Muscle layer of colon (tissue), 2 donors: Measurements from ENCODE around the gene GDPD5.

Source experiments
- H3K27ac ChIP-seq: one replicate; pipeline ENCODE4 v1.7.0; 2013; ENCODE audit warnings: low read depth, mild to moderate bottlenecking, low read length, moderate library complexity
- H3K27me3 ChIP-seq, 2 donors: one replicate each; pipeline ENCODE4 v1.7.0; 2013; ENCODE audit warnings: low read length in 2 of 2, mild to moderate bottlenecking in 2 of 2; ENCODE audit not compliant: insufficient read depth in 2 of 2, control insufficient read depth in 1 of 2
- H3K36me3 ChIP-seq: one replicate; pipeline ENCODE4 v1.7.0; 2013; ENCODE audit warnings: mild to moderate bottlenecking, low read length; ENCODE audit not compliant: insufficient read depth
- H3K4me1 ChIP-seq: one replicate; pipeline ENCODE4 v1.7.0; 2013; ENCODE audit warnings: mild to moderate bottlenecking, low read length; ENCODE audit not compliant: insufficient read depth
- H3K4me3 ChIP-seq, 2 donors: one replicate each; pipeline ENCODE4 v1.7.0; 2013; ENCODE audit warnings: low read length in 2 of 2, low read depth in 1 of 2, mild to moderate bottlenecking in 1 of 2, moderate library complexity in 1 of 2
- H3K9ac ChIP-seq: one replicate; pipeline ENCODE4 v1.7.0; 2013; ENCODE audit warnings: low read length
- H3K9me3 ChIP-seq: one replicate; pipeline ENCODE4 v1.7.0; 2013; ENCODE audit warnings: mild to moderate bottlenecking, low read length
- donor health status: abdominal sarcoma.
- donor health status: Adenocarcinoma of cecum.

GDPD5 gene

DNA sequence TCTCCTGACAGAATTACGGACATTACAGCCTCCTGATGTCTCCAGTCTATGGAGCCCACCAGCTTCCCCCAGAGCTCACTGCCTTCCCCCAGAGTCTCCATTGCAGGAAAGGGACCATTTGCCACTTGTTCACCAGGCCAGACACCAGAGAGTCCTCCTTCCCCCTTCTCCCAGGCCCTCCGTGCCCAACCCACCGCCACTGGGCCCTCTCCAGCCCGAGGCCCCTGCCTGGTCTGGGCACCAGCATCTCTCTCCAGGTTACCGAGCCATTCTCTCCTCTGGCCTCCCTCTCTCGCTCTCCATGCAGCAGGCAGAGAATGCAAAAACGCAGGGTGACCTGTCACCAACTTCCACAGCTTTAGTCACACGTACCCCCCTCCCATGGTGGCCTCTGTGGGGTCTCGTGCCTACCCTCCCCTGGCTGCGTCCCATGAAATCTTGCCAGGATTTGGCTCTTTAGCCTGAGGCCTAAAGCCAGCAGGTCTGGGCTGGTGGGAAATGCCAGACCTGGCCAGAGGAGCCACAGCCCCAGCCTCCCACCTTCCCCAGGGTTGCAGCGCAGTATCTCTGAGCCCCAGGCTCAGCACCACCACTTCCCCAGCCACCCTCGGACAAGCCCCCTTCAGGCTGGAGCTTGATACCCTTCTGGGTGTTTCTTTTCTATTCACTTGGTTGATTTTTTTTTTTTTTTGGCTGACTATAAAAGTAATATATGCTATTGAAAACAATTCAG, 29.5 kb upstream of the GDPD5 start:
- Histone ChIP-seq H3K36me3 (no peaks in the 10 kb centered on the region), H3K4me1 (peaks cover 56% of the 10 kb centered on the region), H3K9me3 (no peaks in the 10 kb centered on the region), H3K27ac (peak overlapping the region; percentile 62), H3K27me3 (no peaks in the 10 kb centered on the region), H3K9ac (peak overlapping the region; percentile 9), H3K4me3 (no peak overlapping the region)

DNA sequence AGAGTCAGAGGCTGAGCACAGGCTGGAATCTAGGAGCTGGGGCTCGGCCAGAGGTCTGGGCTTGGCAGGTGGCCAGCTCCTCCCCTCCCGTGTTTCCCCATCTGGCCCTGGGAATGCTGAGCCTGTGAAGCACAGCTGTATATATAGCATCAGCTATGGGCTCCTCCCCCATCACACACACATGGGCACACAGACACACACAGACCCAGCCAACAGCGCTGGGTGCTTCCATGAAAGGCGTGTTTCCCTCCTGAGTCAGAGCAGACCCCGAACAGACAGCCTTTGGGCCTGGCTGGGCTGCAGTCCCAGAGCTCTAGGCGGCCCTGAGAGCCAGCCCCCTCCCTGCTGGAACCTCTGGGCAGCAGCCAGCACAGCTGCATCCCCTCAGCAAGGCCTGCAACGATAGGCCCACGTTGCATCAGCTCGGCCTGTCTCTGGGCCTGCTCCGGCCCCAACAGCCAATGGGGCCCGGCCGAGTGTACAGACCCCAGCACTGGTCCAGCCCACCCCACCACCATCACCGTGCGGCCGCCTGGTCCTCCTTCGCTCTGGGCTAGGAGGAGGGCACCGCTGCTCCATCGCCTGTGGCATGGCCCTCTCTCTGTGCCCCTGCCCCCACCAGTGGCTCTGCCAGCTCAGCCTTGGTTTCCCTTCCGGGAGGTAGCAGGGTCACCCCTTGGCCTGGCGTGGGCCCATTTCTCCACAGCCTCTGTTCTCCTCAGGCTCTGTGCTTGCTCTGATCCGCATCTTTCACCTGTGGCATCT, 28.7 kb upstream of the GDPD5 start:
- Histone ChIP-seq H3K4me3 (no peak overlapping the region), H3K9ac (peak overlapping the region; percentile 15), H3K27me3 (no peaks in the 10 kb centered on the region), H3K27ac (peak overlapping the region; percentile 84), H3K9me3 (no peaks in the 10 kb centered on the region), H3K36me3 (no peaks in the 10 kb centered on the region), H3K4me1 (peaks cover 48% of the 10 kb centered on the region)

DNA sequence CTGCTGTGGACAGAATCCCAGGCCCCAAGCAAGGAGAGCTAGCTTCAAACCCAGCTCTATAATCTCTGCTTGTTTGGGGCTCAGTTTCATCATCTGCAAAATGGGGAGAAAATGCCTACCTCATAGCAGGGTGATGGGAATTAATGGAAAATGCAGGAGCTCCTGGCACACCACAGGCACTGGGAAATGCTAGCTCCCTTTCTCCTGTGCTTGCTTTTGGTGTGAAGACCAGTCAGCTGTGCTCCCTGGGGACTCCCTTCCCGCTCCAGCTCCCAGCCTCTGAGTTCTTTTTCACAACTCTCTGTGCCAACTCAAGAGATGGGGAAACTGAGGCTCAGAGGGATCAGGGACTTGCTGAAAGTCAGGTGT, 28.1 kb upstream of the GDPD5 start:
- Histone ChIP-seq H3K4me1 (peaks cover 43% of the 10 kb centered on the region), H3K4me3 (no peak overlapping the region), H3K36me3 (no peaks in the 10 kb centered on the region), H3K27ac (peak overlapping the region; percentile 84), H3K27me3 (no peaks in the 10 kb centered on the region), H3K9me3 (no peaks in the 10 kb centered on the region), H3K9ac (peak overlapping the region; percentile 15)

DNA sequence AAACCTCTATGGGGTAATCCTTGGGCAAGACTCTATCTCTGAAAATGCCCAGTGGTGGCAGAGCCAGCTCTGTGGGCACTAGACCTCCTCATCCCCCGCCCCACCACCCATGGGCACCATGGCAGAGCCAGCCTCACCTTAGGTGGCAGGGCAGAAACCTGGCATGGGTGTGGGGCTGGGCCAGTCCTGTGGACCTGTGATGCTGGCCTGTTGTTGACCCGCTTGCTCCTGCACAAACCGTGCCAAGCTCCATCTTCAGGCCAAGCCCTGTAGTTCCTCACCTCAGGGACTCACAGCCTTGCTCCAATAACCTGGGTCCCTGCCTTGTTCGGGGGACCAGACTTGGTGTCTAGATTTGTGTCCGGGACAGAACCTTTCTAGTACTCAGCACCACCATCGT, 27.4 kb upstream of the GDPD5 start:
- Histone ChIP-seq H3K36me3 (no peaks in the 10 kb centered on the region), H3K27me3 (no peaks in the 10 kb centered on the region), H3K27ac (peak overlapping the region; percentile 84), H3K4me3 (no peak overlapping the region), H3K4me1 (peaks cover 37% of the 10 kb centered on the region), H3K9ac (no peak overlapping the region), H3K9me3 (no peaks in the 10 kb centered on the region)

DNA sequence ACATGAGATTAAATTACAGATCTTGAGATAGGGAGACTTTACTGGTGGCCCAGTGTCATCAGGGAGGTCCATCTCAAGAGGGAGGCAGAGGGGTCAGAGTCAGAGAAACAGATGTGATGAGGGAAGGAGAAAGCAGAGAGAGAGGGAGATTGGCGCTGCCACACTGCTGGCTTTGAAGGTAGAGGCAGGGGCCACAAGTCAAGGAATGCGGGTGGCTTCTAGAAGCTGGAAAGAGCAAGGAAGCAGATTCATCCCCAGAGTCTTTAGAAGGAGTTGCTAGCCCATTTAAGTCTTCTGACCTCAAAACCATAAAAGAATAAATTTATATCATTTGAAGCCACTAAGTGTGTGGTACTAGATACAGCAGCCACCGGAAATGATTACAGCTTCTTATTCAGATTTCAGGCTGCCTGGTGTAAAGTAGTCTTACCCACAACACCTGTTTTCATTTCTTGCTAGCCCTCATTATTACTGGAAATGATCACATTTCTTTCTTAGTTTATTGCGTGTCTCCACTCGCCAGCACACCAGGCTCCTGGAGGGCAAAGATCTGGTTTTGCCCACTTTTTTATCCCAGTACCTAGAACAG, 23.7 kb upstream of the GDPD5 start:
- Histone ChIP-seq H3K27ac (no peak overlapping the region), H3K4me3 (no peak overlapping the region), H3K9ac (no peak overlapping the region)

DNA sequence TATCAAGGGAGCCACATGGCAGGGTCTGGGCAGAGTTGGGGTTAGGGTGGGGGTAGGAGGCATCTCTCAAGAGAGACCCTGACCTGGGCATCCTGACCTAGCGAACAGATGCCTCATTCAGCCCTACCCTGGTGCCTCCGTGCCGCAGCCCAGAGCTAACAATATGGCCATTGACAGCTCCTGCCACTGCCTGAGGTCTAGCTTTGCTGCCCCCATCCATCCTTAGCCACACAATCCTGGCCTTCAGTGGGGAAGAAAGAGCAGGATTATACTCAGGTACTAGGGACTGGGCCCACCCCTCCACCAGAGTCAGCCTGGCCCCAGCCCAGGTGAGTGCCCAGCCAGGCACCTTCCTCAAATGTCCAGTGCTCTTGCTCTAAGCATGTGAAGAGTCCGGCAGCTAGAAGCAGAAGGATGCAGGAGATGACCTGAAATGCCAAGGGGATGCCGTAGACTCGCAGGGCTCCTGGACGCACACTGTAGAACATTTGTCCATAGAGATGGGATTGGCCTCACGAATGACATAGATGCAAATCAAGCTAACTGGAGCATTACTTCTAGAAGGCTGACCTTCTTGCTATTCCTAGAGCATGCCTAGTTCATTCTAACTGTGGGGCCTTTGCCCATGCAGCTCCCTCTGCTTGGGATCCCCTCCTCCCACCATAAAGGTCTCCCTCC, 23.0 kb upstream of the GDPD5 start:
- H3K4me3 ChIP-seq: no peak overlapping the region
- H3K27ac ChIP-seq: no peak overlapping the region
- peaks cover 15% of the 10 kb centered on the region for H3K4me1 ChIP-seq
- no peaks in the 10 kb centered on the region for H3K9me3 ChIP-seq
- H3K36me3 ChIP-seq: no peaks in the 10 kb centered on the region
- no peak overlapping the region for H3K9ac ChIP-seq
- no peaks in the 10 kb centered on the region for H3K27me3 ChIP-seq

More for the DNA sequence above, 23.7 kb upstream of the GDPD5 start:
- Histone ChIP-seq H3K9me3 (no peaks in the 10 kb centered on the region), H3K27me3 (no peaks in the 10 kb centered on the region), H3K36me3 (no peaks in the 10 kb centered on the region), H3K4me1 (peaks cover 21% of the 10 kb centered on the region)

DNA sequence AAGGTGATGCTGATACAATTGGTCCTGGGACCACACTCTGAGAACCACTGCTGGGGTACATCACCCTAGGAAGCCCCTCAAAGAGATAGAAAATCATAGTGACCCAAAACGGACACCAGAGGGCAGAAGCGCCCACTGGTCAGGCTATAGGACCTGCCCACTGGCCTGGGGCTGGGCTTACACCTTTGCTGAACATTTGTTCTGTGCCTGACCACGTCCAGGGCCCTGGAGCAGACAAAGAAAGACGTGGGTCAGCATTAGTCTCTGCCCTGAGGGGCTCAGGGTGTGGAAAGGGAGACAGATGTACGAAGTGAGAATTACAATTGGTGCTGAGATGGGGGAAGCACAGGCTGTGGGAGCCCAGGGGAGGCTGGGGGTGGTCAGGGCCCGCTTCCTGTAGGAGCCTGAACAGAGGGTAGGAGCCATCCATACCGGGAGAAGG, 21.9 kb upstream of the GDPD5 start:
- H3K27ac ChIP-seq: no peak overlapping the region
- no peaks in the 10 kb centered on the region for H3K9me3 ChIP-seq
- no peaks in the 10 kb centered on the region for H3K36me3 ChIP-seq
- H3K4me3 ChIP-seq: peak overlapping the region in 1 of 2 donors; percentile 1
- peaks cover 10% of the 10 kb centered on the region for H3K4me1 ChIP-seq
- H3K9ac ChIP-seq: no peak overlapping the region
- H3K27me3 ChIP-seq: no peaks in the 10 kb centered on the region

DNA sequence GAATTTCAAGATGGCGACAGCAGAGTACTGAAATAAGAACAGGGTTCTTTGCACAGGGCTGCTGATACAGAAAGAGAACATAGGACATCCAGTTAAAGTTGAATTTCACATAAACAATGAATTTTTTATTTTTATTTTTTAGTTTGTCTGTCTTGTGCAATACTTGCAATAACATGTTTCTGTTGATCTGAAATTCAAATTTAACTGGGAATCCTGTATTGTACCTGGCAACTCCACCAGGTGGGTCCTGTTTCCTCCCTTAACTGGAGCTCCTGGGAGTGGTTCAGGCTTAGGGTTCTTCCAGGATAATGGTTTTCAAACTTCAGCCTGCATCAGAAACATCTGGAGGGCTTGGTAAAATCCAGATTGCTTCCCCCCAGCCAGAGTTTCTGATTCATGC, 21.4 kb upstream of the GDPD5 start:
- Histone ChIP-seq H3K36me3 (no peaks in the 10 kb centered on the region), H3K9me3 (no peaks in the 10 kb centered on the region), H3K4me3 (no peak overlapping the region), H3K27ac (no peak overlapping the region), H3K9ac (no peak overlapping the region), H3K4me1 (peaks cover 10% of the 10 kb centered on the region), H3K27me3 (no peaks in the 10 kb centered on the region)

DNA sequence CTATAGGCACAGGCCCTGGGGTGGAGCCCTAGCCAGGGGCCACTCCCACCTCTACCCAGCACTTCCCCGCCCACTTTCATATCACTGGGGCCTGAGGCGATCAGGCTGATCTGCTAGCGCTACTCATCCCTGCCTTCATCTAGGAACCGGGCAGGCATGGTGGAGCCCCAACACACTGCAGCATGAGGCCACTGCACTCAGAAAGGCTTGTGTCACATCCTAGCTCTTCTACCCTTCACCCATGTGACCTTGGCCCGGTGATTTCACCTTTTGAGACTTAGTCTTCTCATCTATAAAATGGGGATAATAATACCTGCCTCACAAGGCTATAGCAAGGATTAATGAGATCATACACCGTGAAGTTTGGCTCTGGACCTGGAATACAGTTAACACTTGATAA, 18.1 kb upstream of the GDPD5 start:
- Histone ChIP-seq H3K9ac (no peak overlapping the region), H3K4me3 (no peak overlapping the region), H3K27me3 (no peaks in the 10 kb centered on the region), H3K4me1 (peaks cover 10% of the 10 kb centered on the region), H3K27ac (no peak overlapping the region), H3K36me3 (no peaks in the 10 kb centered on the region), H3K9me3 (no peaks in the 10 kb centered on the region)

GRCh38 chr11:75542088-75542438, 16.3 kb upstream of the GDPD5 start:
- H3K36me3 ChIP-seq: no peaks in the 10 kb centered on the region
- no peak overlapping the region for H3K27ac ChIP-seq
- no peak overlapping the region for H3K9ac ChIP-seq
- no peaks in the 10 kb centered on the region for H3K27me3 ChIP-seq
- H3K4me1 ChIP-seq: no peaks in the 10 kb centered on the region
- no peaks in the 10 kb centered on the region for H3K9me3 ChIP-seq
- H3K4me3 ChIP-seq: no peak overlapping the region
